Fibroblast of skin of right quadriceps (primary cell): ENCODE measurements around the gene DEFB131A.
"Not testable (repeated sequence)": the region's sequence is repeated elsewhere in the genome, so short reads cannot be mapped to it uniquely, and the experiment has no call there.

ENCODE experiments used
- DNase-seq: peaks from one replicate; pipeline ENCODE4 v3.0.0-alpha.2; 2013

The DEFB131A gene, protein sequence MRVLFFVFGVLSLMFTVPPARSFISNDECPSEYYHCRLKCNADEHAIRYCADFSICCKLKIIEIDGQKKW

DNA sequence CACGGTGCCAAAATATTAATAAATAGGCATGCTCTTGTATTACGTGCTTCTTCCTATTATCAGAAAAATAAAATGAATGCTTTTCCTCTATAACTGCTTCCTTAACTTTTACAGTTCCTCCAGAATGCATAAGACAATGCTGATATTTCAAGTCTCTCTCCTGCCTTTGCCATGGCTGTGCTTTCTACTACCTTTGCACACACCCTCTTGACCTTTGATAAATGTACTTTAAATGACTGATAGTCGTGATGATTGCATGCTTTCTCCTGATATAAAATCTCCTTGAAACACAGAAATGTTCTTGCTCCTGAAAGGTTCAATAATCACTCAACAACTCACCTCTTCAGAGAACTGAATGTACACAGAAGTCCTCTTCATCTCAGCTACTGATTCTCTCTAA is at the start of gene DEFB131A:
DEFB131A (plus strand) TSS at position 301 of the 400 bp plus-strand sequence. CDS start 120 bp downstream, outside the sequence.
- DNase-seq: not testable (repeated sequence)

GRCh38 chr4:9405774-9406173 is 38.4 kb upstream of the DEFB131A start:
- not testable (repeated sequence) for DNase-seq

GRCh38 chr4:9406491-9406890 is 37.7 kb upstream of the DEFB131A start:
- DNase-seq: not testable (repeated sequence)

- no peak for DNase-seq
Measured at GRCh38 chr4:9409793-9410192, 34.4 kb upstream of the DEFB131A start.

DNA sequence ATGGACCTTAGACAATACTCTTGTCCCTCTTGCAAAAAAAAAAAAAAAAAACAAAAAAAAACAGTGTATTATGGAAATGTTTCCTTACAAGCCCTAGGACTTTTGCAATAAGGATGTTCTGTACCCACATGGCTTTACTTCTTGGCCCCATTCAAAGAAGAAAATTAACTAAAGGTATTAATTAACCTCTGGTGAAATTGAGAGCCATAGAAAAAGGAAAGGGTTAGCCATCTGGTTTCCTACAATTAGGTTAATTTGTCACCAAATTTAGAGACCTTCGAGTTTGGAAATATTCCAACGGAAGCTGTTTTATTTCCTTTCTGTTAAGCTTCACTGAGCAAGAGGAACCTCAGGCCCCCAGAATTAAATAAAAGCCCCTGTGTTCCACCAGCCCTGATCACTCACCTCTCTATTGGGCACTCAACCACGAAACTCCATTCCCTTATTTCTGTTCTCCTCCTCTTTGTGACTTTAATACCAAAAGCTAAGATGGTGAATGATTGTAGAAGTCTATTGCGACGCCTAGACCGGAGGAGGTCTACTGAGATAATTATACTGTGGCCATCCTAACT is 22.2 kb upstream of the DEFB131A start:
- DNase-seq: not testable (repeated sequence)

- not testable (repeated sequence) for DNase-seq
Measured at GRCh38 chr4:9425916-9426315, 18.3 kb upstream of the DEFB131A start.

GRCh38 chr4:9430061-9430460 is 14.2 kb upstream of the DEFB131A start:
- not testable (repeated sequence) for DNase-seq

- DNase-seq: not testable (repeated sequence)
Measured at GRCh38 chr4:9433320-9433719, 10.9 kb upstream of the DEFB131A start.

- DNase-seq: not testable (repeated sequence)
Measured at GRCh38 chr4:9436728-9437127, 7.5 kb upstream of the DEFB131A start.

- DNase-seq: not testable (repeated sequence)
Measured at GRCh38 chr4:9442355-9442754, 1.9 kb upstream of the DEFB131A start.

GRCh38 chr4:9444681-9445080 is 467 bp downstream of the DEFB131A start:
- DNase-seq: not testable (repeated sequence)

DNA sequence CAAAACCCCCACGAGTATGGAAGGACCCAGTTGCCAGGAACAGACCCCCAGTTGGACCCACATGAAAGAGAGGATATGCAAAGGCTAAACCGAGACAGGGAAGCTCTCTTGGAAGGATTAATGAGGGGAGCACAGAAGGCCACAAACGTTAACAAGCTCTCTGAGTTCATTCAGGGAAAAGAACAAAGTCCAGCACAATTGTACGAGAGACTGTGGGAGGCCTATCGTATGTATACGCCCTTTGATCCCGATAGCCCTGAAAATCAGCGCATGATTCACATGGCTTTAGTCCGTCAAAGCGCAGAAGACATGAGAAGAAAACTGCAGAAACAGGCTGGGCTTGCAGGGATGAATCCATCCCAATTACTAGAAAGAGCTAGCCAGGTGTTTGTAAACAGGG is 8.0 kb downstream of the DEFB131A start:
- not testable (repeated sequence) for DNase-seq

DNA sequence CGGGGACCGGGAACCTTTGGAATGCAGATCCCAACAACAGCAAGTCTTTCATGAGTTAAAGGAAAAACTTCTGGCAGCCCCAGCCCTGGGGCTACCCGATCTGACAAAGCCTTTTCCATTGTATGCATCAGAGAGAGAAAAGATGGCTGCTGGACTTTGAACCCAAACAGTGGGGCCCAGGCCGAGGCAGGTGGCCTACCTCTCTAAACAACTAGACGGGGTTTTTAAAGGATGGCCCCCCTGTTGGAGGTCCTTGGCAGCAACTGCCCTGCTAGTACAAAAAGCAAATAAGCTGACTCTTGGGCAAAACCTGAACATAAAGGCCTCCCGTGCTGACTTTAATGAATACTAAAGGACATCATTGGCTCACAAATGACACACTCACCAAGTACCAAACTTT is 10.1 kb downstream of the DEFB131A start:
- DNase-seq: not testable (repeated sequence)

DNA sequence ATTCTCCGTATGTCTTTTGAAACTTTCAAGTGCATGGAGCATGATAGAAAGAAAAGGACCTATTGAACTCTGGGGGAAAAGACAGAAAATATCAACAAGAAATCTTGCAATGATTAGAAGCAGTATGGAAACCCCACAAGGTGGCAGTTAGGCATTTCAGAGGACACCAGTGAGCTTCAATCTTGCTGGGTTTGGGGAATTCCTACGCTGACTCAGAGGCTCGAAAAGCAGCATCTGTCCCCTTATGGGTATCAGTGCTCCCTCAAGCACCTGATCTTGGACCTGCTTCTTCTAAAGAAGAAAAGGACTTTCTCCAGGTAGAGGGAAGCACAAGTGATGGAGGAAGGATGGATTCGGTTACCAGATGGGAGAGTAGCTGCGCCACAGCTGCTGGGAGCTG is 10.8 kb downstream of the DEFB131A start:
- DNase-seq: not testable (repeated sequence)

DNA sequence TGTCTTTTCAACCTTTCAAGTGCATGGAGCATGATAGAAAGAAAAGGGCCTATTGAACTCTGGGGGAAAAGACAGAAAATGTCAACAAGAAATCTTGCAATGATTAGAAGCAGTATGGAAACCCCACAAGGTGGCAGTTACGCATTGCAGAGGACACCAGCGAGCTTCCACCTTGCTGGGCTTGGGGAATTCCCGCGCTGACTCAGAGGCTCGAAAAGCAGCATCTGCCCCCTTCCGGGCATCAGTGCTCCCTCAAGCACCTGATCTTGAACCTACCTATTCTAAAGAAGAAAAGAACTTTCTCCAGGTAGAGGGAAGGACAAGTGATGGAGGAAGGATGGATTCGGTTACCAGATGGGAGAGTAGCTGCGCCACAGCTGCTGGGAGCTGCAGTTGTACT is 35.3 kb downstream of the DEFB131A start:
- not testable (repeated sequence) for DNase-seq

DNA sequence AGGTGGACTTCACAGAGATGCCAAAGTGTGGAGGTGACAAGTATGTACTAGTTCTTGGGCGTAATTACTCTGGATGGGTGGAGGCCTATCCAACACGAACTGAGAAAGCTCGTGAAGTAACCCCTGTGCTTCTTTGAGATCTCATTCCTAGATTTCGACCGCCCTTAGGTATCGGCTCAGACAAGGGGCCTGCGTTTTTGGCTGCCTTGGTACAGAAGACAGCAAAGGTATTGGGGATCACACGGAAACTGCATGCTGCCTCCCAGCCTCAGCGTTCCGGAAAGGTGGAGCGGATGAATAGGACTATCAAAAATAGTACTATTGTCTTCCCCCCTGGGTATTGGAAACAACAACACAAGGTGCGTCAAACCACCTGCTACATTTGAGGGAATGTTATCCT is 35.9 kb downstream of the DEFB131A start:
- DNase-seq: not testable (repeated sequence)

DNA sequence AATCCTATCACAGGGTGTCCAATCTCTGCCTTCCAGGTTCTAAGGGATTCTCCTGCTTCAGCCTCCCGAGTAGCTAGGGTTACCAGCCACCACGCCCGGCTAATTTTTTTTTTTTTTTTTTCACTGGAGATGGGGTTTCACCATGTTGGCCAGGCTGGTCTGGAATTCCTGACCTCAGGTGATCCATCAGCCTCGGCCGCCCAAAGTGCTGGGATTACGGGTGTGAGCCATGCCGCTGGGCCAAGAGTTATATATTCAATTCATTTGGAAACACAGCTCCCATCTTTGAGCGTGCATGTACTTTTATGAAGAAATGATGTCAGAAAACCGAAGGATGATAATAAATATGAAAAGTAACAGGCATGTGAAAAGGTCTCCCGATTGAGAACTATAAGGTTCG is 38.7 kb downstream of the DEFB131A start:
- DNase-seq: not testable (repeated sequence)

- DNase-seq: not testable (repeated sequence)
Measured at GRCh38 chr4:9483682-9484081, 39.5 kb downstream of the DEFB131A start.

DNA sequence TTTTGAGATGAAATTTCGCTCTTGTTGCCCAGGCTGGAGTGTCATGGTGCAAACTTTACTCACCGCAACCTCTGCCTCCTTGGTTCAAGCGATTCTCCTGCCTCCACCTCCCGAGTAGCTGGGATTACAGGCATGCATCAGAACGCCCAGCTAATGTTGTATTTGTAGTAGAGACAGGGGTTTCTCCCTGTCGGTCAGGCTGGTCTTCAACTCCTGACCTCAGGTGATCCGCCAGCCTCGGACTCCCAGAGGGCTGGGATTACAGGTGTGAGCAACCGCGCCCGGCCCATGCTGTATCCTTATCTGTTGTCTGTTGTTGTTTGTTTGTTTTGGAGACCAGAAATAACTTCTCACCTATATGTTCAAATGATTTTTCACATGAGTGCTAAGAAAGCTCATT is 42.7 kb downstream of the DEFB131A start:
- not testable (repeated sequence) for DNase-seq

DNA sequence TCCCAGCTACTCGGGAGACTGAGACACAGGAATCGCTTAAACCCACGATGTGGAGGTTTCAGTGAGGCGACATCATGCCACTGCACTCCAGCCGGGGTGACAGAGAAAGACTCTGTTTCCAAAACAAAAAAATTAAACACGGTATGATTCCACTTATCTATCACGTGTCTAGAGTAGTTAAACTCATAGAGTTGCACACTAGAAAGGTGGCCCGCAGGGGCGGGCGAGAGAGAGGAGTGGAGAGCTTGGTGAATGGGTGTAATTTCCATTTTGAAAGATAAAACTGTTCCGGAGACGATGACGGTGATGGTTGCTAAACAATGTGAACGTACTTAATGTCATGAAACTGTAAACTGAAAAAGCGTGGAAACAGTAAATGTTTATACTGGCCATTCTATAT is 44.6 kb downstream of the DEFB131A start:
- DNase-seq: not testable (repeated sequence)

DNA sequence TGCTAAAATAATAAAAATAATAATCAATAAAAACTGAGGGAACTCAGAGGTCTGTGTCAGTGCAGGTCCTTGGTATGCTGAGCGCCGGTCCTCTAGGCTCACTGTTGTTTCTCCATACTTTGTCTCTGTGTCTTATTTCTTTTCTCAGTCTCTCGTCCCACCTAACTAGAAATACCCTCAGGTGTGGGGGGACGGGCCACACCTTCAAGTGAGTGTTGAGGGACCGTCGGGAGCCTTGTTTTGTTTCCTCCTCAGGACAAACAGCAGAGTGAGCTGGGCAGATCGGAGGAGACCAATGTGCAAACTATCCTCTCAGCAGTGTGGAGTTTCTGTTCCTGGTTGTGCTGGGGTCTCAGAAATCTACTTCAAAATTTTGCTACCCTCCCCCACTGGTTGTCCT is 46.3 kb downstream of the DEFB131A start:
- not testable (repeated sequence) for DNase-seq

DNA sequence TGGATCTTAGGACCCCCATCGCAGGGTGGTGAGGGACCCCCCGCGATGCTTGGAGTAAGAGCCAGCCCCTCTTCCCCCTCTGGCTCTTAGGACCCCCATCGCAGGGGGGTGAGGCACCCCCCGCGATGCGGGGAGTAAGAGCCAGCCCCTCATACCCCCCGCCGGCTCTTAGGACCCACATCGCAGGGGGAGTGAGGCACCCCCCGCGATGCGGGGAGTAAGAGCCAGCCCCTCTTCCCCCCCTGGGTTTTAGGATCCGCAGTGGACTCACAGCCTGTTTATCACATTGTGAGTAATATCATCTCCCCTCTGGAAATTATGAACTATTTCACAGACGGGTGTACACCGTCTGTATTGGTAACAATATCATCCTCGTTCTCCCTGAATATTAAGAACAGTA is 46.8 kb downstream of the DEFB131A start:
- not testable (repeated sequence) for DNase-seq

GRCh38 chr4:9493589-9493988 is 49.4 kb downstream of the DEFB131A start:
- DNase-seq: not testable (repeated sequence)

- not testable (repeated sequence) for DNase-seq
Measured at GRCh38 chr4:9494256-9495035, 50.2 kb downstream of the DEFB131A start.
